ENCODE measurements around the gene UGT1A6. TPM values are rescaled to one million over a fixed set of nuclear protein-coding genes. Genes with fewer than 3 reads are reported as not detected.

Gene UGT1A6
- total RNA-seq, 2 experiments from 2014 or later = not detected

GRCh38 chr2:233761040-233761769, 68.5 kb downstream of the UGT1A6 start:
- POLR2A ChIA-PET = no interaction called here
- CTCF ChIA-PET = no interaction called here

- ChIA-PET POLR2A (no interaction called here), CTCF (no interaction called here)
These were observed 71.6 kb downstream of the UGT1A6 start for GRCh38 chr2:233764264-233764663.

GRCh38 chr2:233764761-233765160, 72.1 kb downstream of the UGT1A6 start:
- ChIA-PET POLR2A (no interaction called here), CTCF (no interaction called here)

GRCh38 chr2:233766416-233766815, 73.7 kb downstream of the UGT1A6 start:
- ChIA-PET CTCF (no interaction called here), POLR2A (no interaction called here)

GRCh38 chr2:233768076-233768475, 75.4 kb downstream of the UGT1A6 start:
- ChIA-PET CTCF (no interaction called here), POLR2A (no interaction called here)

- ChIA-PET CTCF (no interaction called here), POLR2A (no interaction called here)
These were observed 76.6 kb downstream of the UGT1A6 start for GRCh38 chr2:233769260-233769659.

- ChIA-PET CTCF (no interaction called here), POLR2A (no interaction called here)
These were observed 79.5 kb downstream of the UGT1A6 start for GRCh38 chr2:233772153-233772552.

- ChIA-PET POLR2A (no interaction called here), CTCF (no interaction called here)
These were observed 79.9 kb downstream of the UGT1A6 start for GRCh38 chr2:233772583-233772982.

- ChIA-PET POLR2A (no interaction called here), CTCF (no interaction called here)
These were observed 81.2 kb downstream of the UGT1A6 start for GRCh38 chr2:233773854-233774253.

- CTCF ChIA-PET = no interaction called here
These were observed 82.7 kb downstream of the UGT1A6 start for GRCh38 chr2:233775414-233775813.

GRCh38 chr2:233778030-233778429, 85.3 kb downstream of the UGT1A6 start, which contains the start of gene MROH2A:
Gene MROH2A (plus strand): TSS chr2:233778330. CDS start chr2:233779359, 1,029 bp downstream.
- POLR2A ChIA-PET = no interaction called here
- CTCF ChIA-PET = no interaction called here

More at GRCh38 chr2:233775414-233775813, 82.7 kb downstream of the UGT1A6 start:
- POLR2A ChIA-PET = interaction anchor here (0.7 kb wide), 1 partner anchor 30 kb away, joined by 5 read pairs; no protein-coding TSS in a partner anchor

GRCh38 chr2:233779722-233780121, 87.0 kb downstream of the UGT1A6 start:
- ChIA-PET CTCF (no interaction called here), POLR2A (no interaction called here)

GRCh38 chr2:233780771-233781170, 88.1 kb downstream of the UGT1A6 start:
- ChIA-PET CTCF (no interaction called here), POLR2A (no interaction called here)

- ChIA-PET POLR2A (no interaction called here), CTCF (no interaction called here)
These were observed 96.9 kb downstream of the UGT1A6 start for GRCh38 chr2:233789554-233789953.

GRCh38 chr2:233791151-233791882, 98.6 kb downstream of the UGT1A6 start:
- POLR2A ChIA-PET = no interaction called here
- CTCF ChIA-PET = no interaction called here

- ChIA-PET POLR2A (no interaction called here), CTCF (no interaction called here)
These were observed 99.2 kb downstream of the UGT1A6 start for GRCh38 chr2:233791883-233792329.

GRCh38 chr2:233792720-233793119, 100.0 kb downstream of the UGT1A6 start:
- CTCF ChIA-PET = no interaction called here
- POLR2A ChIA-PET = no interaction called here

- ChIA-PET CTCF (no interaction called here), POLR2A (no interaction called here)
These were observed 100.9 kb downstream of the UGT1A6 start for GRCh38 chr2:233793465-233794127.

GRCh38 chr2:233794128-233794658, 101.5 kb downstream of the UGT1A6 start:
- ChIA-PET CTCF (no interaction called here), POLR2A (no interaction called here)

- ChIA-PET CTCF (no interaction called here), POLR2A (no interaction called here)
These were observed 103.1 kb downstream of the UGT1A6 start for GRCh38 chr2:233795735-233796171.

GRCh38 chr2:233796254-233796653, 103.6 kb downstream of the UGT1A6 start:
- ChIA-PET POLR2A (no interaction called here), CTCF (no interaction called here)

All from activated CD8-positive, alpha-beta memory T cell treated with anti-CD3 and anti-CD28 coated beads for 36 hours (primary cell).